Brain pericyte (primary cell): ENCODE results near the gene COX19.
"Not testable (repeated sequence)": the region's sequence is repeated elsewhere in the genome, so short reads cannot be mapped to it uniquely, and the experiment has no call there.

Experiments used
- DNase-seq: peaks from one replicate; pipeline ENCODE4 v3.0.0-alpha.2; 2012; ENCODE audit warnings: low read depth, low spot score

The COX19 gene

DNA sequence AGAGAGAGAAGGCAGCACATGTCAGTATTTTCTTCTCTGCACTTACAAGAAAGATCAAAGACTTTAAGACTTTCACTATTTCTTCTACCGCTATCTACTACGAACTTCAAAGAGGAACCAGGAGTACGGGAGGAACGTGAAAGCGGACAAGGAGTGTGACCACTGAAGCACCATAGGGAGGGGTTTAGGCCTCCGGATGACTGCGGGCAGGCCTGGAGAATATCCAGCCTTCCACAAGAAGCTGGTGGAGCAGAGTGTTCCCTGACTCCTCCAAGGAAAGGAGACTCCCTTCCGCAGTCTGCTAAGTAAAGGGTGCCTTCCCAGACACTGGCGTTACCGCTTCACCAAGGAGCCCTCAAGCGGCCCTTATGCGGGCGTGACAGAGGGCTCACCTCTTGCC, 14.4 kb downstream of the COX19 start:
- DNase-seq, result not testable (repeated sequence)

DNA sequence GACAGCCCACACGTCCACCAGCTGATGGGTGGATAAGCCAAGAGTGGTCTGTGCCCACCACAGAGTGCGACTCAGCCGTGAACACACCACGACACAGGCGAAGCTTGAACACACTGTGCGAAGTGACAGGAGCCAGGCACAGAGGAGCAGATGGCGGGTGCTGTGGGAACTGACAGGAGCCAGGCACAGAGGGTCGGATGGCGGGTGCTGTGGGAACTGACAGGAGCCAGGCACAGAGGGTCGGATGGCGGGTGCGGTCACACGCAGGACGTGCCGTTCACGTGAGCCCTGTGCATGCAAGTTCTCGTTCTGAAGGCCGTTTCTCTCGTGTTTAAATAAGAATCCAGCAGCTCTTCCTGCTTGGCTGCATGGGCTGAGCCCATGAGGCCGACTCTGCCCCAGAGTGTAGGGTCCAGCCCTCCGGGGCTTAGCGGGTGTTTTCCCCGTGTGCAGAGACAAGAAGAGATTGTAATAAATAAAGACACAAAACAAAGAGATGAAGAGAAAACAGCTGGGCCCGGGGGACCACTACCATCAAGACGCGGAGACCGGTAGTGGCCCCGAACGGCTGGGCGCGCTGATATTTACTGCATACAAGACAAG, 15.0 kb downstream of the COX19 start:
- DNase-seq, result no peak

DNA sequence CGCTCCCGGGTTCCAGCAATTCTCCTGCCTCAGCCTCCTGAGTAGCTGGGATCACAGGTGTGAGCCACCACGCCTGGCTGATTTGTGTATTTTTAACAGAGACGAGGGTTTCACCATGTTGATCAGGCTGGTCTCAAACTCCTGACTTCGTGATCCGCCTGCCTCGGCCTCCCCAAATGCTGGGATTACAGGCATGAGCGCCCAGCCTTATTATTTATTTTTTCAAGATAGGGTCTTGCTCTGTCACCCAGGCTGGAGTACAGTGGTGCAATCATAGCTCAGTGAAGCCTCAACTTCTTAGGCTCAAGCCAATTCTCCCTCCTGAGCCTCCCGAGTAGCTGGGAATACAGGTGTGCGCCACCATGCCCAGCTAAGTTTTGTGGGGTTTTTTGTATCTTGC, 15.6 kb downstream of the COX19 start:
- not testable (repeated sequence) for DNase-seq

DNA sequence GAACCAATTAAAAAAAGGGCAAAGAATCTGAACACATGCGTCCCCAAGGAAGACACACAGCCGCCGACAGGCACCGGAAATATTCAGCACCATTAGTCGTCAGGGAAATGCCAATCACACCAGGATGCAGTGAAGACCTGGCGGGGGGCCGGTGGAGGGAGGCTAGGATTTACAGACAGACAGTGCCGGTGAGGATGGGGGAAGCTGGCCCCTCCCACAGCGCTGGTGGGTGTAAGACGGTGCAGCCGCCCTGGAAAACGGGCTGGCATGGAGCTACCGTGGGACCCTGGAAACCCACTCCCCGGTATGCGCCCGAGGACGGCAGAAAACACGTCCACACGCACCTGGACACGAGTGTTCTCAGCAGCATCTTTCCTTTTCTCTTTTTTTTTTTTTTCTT, 16.1 kb downstream of the COX19 start:
- no peak for DNase-seq

DNA sequence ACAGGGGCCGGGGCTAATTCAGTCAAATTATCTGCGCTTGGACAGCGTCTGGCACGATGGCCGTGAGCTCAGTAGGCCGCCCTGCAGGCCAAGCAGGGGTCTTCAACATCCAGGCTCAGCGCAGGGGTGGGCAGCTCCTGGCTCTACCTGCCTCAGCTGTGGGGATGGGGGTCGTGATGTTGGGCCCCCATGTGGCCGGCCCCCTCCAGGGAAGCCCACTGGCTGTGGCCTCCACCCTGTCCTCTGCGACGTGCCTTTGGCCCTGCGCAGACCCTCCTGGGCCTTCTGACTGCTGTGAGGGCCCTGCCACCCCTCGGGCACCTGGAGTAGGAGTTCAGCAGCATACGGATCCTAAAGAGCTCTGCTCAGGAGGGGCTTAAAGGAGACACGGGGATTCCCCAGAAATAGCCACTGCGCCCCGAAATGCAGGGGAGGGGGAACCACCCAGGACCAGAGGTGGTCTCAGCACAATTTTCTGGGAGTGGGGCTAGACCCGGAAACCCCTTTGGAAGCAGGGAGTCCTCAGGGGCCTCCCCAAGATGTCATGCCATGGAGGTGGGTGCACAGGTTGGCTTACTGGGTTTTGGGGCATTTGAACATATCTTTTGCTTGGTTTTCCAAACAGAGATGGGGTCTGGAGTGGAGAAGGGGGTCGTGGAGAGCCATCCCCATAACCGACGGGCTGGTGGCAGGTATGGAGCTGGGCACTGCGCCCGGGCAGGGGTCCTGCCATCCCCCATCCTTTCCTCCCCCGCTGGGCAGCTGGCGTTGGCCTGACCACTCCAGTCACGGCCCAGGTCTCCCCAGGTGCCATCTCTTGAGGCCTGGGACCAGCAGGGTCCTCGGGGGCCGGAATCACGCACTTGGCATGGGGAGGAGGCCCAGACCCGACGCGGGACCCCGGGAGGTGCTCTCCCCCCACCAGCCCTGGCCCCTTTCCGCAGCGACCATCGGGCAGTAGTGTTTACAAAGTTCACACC, 16.8 kb downstream of the COX19 start:
- DNase-seq, result no peak

GRCh38 chr7:957418-958220, 17.7 kb downstream of the COX19 start:
- DNase-seq, result no peak

DNA sequence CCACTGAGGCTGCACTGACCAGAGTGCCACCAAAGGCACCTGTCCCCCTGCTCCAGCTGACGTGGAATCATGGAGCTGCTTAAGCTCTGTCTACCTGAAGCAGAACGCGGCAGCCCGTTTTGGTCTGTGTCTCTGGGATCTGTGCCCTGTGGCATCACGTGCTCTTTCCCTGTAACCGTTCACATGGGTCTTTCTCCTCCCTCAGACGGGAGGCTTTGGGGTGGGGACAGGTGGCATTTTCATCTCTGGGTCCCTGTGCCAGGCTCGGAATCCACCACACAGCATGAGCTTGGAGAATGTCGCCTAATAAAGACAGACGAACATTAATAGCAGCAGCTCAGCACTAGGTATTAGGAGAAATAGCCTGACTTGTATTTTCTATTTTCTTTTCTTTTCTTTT, 19.3 kb downstream of the COX19 start:
- no peak for DNase-seq

- no peak for DNase-seq
These were observed 20.8 kb downstream of the COX19 start, which contains the start of gene ADAP1 for GRCh38 chr7:954330-955238. ADAP1 (minus strand) TSS chr7:954680; CDS start chr7:954477, 203 bp downstream.

DNA sequence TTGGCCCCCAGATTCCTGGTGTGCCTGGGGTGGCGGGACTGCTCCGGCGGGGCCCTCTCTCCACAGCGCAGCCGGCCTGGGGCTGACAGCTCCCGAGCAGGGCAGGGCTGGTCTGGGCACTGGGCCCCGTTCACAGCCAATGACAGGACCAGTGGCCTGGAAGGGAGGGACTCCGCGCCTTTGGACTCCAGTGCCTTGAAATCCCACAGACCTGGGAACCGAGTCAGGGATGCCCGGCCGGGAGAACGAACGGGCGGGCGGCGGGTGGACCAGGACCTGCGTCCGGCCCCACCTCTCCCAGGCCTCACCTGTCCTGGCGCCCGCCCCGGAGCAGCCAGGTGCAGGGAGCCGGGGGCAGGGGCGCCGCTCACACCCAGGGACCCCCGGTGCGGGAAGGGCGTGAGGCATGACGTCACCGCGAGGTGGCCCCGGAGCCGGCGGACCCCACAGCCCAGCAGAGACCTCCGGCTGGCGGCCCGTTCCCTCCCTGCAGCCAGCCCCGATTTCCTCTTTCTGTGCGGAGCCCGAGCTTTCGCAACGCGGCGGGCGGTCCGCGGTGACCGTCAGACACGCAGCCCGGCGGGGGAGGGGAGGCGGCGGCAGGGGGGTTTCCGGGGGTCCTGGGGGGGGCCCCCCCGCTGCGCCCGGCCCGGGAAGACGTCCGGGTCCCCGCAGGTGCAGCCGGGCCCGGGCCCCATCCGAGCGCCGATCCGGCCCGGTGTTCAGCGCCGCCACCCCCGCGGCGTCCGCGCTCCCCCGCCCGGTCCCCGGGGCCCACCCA, 21.6 kb downstream of the COX19 start:
- no peak for DNase-seq

GRCh38 chr7:952548-953441, 22.6 kb downstream of the COX19 start:
- DNase-seq, result no peak

DNA sequence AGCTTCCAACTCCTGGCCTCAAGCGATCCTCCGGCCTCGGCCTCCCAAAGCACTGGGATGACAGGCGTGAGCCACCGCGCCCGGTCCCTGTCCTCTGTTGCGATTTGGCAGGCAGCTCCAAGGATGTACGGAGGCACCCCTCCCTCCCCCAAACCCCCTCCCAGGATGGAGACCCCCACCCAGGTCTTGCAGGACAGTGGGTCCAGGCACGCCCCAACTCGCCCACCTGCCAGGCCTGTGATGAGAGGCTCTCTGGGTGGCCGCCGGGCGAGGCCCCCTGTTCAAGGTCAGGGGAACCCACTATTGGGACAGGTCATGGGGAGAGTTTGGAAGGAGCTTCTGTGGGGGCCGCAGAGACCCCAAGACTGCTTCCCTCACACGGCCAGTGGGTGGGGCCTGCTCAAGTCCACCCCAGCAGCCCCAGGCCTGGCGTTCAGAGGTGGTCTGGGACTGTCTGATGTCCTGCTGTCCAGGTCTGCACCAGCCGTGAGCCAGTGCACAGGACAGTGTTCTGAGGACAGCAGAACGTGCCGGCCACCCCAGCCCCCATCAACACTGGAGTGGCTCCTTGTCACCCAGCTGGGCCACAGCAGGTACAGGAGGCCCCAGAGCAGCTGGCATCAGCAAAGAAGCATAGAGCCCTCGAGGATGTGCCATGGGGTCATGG, 23.3 kb downstream of the COX19 start:
- DNase-seq, result no peak

DNA sequence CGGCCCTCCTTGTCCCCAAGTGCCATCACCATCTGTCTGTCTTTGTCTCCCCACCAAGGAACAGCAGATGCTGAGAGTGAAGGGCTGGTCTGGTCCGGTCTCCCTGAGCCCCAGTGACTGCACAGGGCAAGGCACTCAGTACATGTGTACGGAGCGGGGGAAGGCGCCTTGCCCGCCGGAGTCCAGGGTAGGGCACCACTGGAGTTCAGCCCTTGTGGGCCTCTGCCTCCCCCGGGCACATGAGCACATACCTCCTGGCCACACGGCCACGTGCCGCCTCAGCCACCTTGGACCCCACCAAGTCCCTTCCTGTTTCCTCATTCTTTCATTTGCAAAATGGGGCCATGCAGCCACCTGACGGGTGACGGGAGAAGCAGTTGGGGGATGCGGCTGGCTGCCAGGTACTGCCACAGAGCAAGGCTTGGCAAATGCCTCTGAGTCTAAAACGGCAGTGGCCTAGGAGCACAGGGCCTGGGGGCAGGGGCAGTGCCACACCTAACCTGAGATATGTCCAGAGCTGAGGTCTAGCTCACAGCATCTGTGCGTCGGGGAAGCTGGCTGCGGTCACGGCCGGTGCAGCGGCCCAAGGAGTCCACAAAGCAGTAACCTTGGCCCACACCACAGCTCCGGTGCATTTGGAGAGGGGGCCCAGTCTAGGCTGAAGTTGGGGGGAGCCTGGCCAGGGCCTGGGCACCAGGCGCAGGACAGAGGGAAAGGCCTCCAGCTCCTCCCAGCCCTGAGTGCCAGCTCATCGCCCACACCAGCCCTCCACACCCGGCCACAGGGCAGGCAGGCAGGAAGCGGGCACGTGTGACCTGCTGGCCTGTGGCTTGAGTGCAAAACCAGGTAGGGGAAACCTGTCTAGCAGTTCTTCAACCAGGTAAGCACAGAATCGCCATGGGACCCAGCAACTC, 26.1 kb downstream of the COX19 start:
- no peak for DNase-seq

- DNase-seq, result no peak
These were observed 27.7 kb downstream of the COX19 start for GRCh38 chr7:947391-948210.

- DNase-seq, result no peak
These were observed 28.9 kb downstream of the COX19 start for GRCh38 chr7:946256-946996.

GRCh38 chr7:945556-946255, 29.6 kb downstream of the COX19 start:
- no peak for DNase-seq
